Endodermal cell (in vitro differentiated cells): ENCODE results near the gene SYNE3. TPM values are rescaled to one million over a fixed set of nuclear protein-coding genes. Genes with fewer than 3 reads are reported as not detected.
A peak's percentile ranks its signal among the peaks of the same experiment; 100 is the strongest.

ENCODE experiments used
- DNase-seq: peaks from one replicate; pipeline ENCODE4 v3.0.0-alpha.2; 2017
- H3K27ac ChIP-seq: 2 replicates; pipeline ENCODE4 v1.5.1; 2013; ENCODE audit warnings: mild to moderate bottlenecking, low read depth, low read length, moderate library complexity
- H3K27me3 ChIP-seq: 2 replicates; pipeline ENCODE4 v1.6.1; 2013; ENCODE audit warnings: mild to moderate bottlenecking, low read length, moderate library complexity; ENCODE audit not compliant: insufficient read depth, control insufficient read depth, poor library complexity, severe bottlenecking
- H3K36me3 ChIP-seq: 2 replicates; pipeline ENCODE4 v1.7.0; 2013; ENCODE audit warnings: mild to moderate bottlenecking, low read length, moderate library complexity; ENCODE audit not compliant: control insufficient read depth, insufficient read depth
- H3K4me1 ChIP-seq: one replicate; pipeline ENCODE4 v1.7.0; 2013; ENCODE audit warnings: low read length; ENCODE audit not compliant: control insufficient read depth, insufficient read depth
- H3K4me3 ChIP-seq: 2 replicates; pipeline ENCODE4 v1.5.1; 2013; ENCODE audit warnings: mild to moderate bottlenecking, low read length, moderate library complexity
- H3K9ac ChIP-seq: 2 replicates; pipeline ENCODE4 v1.6.1; 2013; ENCODE audit warnings: mild to moderate bottlenecking, low read length, moderate library complexity; ENCODE audit not compliant: poor library complexity, severe bottlenecking; ENCODE audit errors: extremely low read depth
- H3K9me3 ChIP-seq: 2 replicates; pipeline ENCODE4 v1.6.1; 2013; ENCODE audit warnings: mild to moderate bottlenecking, low read length, moderate library complexity; ENCODE audit not compliant: control insufficient read depth
- H3K27ac Mint-ChIP-seq: 2 replicates; pipeline ENCODE4 v1.8.0; 2020; ENCODE audit warnings: mixed read lengths
- H3K27me3 Mint-ChIP-seq: 2 replicates; pipeline ENCODE4 v1.8.0; 2021; ENCODE audit warnings: mild to moderate bottlenecking, mixed read lengths; ENCODE audit not compliant: insufficient read depth
- H3K36me3 Mint-ChIP-seq: 2 replicates; pipeline ENCODE4 v1.8.0; 2020; ENCODE audit warnings: low read depth, mixed read lengths
- H3K4me1 Mint-ChIP-seq: 2 replicates; pipeline ENCODE4 v1.8.0; 2020; ENCODE audit warnings: mixed read lengths
- H3K4me3 Mint-ChIP-seq: 2 replicates; pipeline ENCODE4 v1.8.0; 2020; ENCODE audit warnings: mild to moderate bottlenecking, moderate library complexity, mixed read lengths
- H3K9me3 Mint-ChIP-seq: 2 replicates; pipeline ENCODE4 v1.8.0; 2020; ENCODE audit warnings: mild to moderate bottlenecking, mixed read lengths
- CTCF ChIP-seq: fragments of 200-600 bp; sonication (generic); conservative IDR thresholded peaks from 2 replicates; pipeline ENCODE4 v1.5.0; 2021; ENCODE audit warnings: antibody characterized with exemption, mild to moderate bottlenecking
- WGBS, 2 experiments: methylation state at CpG; one replicate each; pipeline versions ENCODE4 v1.1.5 to v1.1.7; 2013; ENCODE audit warnings: missing lambda C conversion rate in 2 of 2, mixed read lengths in 1 of 2; ENCODE audit not compliant: insufficient coverage in 1 of 2, insufficient read length in 1 of 2; 5-methylcytosine and 5-hydroxymethylcytosine counted together
- total RNA-seq, 2 donors: library from RNA; stranded (reverse); fragmentation: NEBNext Ultra II Directional in 1 of 2; extraction: Animal tissue kit (Norgen Biotek cat#: 25700) in 1 of 2; gene quantifications; 2 replicates in 1 of 2; 3 replicates in 1 of 2; pipeline ENCODE4 v1.2.1, GENCODE V29; 2021

SYNE3 gene
- total RNA-seq, 2 donors from 2014 or later, result 1.0 to 5.2 TPM

GRCh38 chr14:95557832-95558231, 41.4 kb upstream of the SYNE3 start:
- H3K27me3 Mint-ChIP-seq, result peaks cover 15% of the 10 kb centered on the region

GRCh38 chr14:95557291-95557690, 40.8 kb upstream of the SYNE3 start:
- WGBS, 2 experiments, result 85 to 87% methylated on average over 10 to 11 of the region's 11 CpGs
- H3K4me3 ChIP-seq, result no peak overlapping the region
- no peaks in the 10 kb centered on the region for H3K9me3 ChIP-seq
- TF ChIP-seq CTCF, result no peak
- H3K27me3 Mint-ChIP-seq, result peaks cover 16% of the 10 kb centered on the region
- peaks cover 3% of the 10 kb centered on the region for H3K4me1 ChIP-seq
- DNase-seq, result peak; percentile 57
- no peaks in the 10 kb centered on the region for H3K27me3 ChIP-seq
- no peak overlapping the region for H3K27ac ChIP-seq
- H3K4me3 Mint-ChIP-seq, result no peak overlapping the region
- H3K27ac Mint-ChIP-seq, result no peak overlapping the region
- H3K9ac ChIP-seq, result no peak overlapping the region
- no peaks in the 10 kb centered on the region for H3K9me3 Mint-ChIP-seq
- peaks cover 3% of the 10 kb centered on the region for H3K4me1 Mint-ChIP-seq
- H3K36me3 Mint-ChIP-seq, result no peaks in the 10 kb centered on the region
- H3K36me3 ChIP-seq, result no peaks in the 10 kb centered on the region

More at GRCh38 chr14:95557832-95558231, 41.4 kb upstream of the SYNE3 start:
- no peak overlapping the region for H3K9ac ChIP-seq
- H3K27ac ChIP-seq, result no peak overlapping the region
- Mint-ChIP-seq H3K4me3 (no peak overlapping the region), H3K9me3 (no peaks in the 10 kb centered on the region), H3K36me3 (no peaks in the 10 kb centered on the region), H3K27ac (no peak overlapping the region), H3K4me1 (peaks cover 3% of the 10 kb centered on the region)
- TF ChIP-seq CTCF, result no peak
- DNase-seq, result peak; percentile 1
- H3K36me3 ChIP-seq, result no peaks in the 10 kb centered on the region
- H3K9me3 ChIP-seq, result no peaks in the 10 kb centered on the region
- peaks cover 3% of the 10 kb centered on the region for H3K4me1 ChIP-seq
- no peak overlapping the region for H3K4me3 ChIP-seq
- WGBS, 2 experiments, result 60 to 71% methylated on average over 2 of the region's 2 CpGs
- no peaks in the 10 kb centered on the region for H3K27me3 ChIP-seq

- Histone ChIP-seq H3K9me3 (no peaks in the 10 kb centered on the region), H3K4me1 (peaks cover 3% of the 10 kb centered on the region), H3K27ac (no peak overlapping the region), H3K4me3 (no peak overlapping the region), H3K27me3 (no peaks in the 10 kb centered on the region), H3K36me3 (no peaks in the 10 kb centered on the region), H3K9ac (no peak overlapping the region)
- WGBS, 2 experiments, result 90 to 97% methylated on average over 9 to 10 of the region's 10 CpGs
- Mint-ChIP-seq H3K9me3 (peaks cover 3% of the 10 kb centered on the region), H3K4me3 (no peak overlapping the region), H3K27me3 (peaks cover 16% of the 10 kb centered on the region), H3K4me1 (no peaks in the 10 kb centered on the region), H3K36me3 (peaks cover 6% of the 10 kb centered on the region), H3K27ac (no peak overlapping the region)
- peak; percentile 5 for DNase-seq
- TF ChIP-seq CTCF, result no peak
Observed at GRCh38 chr14:95555053-95555452, 38.6 kb upstream of the SYNE3 start.
